SU-DHL-6 (cell line): Measurements from ENCODE around the gene ATP13A3.

Experiments
- H2AFZ ChIP-seq: fragments of 200-600 bp; sonication (generic); 2 replicates; pipeline ENCODE4 v1.6.1; 2014; ENCODE audit warnings: low read depth, mild to moderate bottlenecking, moderate library complexity, mixed read lengths, antibody characterized with exemption, low read length; ENCODE audit not compliant: severe bottlenecking
- H3F3A ChIP-seq: fragments of 200-600 bp; shearing (Covaris generic); 2 replicates; pipeline ENCODE4 v1.6.0; 2016; ENCODE audit warnings: antibody characterized with exemption, mild to moderate bottlenecking; ENCODE audit not compliant: insufficient read depth
- H3K27ac ChIP-seq: fragments of 200-600 bp; sonication (generic); 2 replicates; pipeline ENCODE4 v1.5.1; 2016; ENCODE audit warnings: low read depth, mild to moderate bottlenecking, low read length, moderate library complexity, mixed read lengths
- H3K27me3 ChIP-seq: fragments of 200-600 bp; sonication (generic), shearing (Covaris generic); 2 replicates; pipeline ENCODE4 v1.6.0; 2014; ENCODE audit warnings: mild to moderate bottlenecking, low read length
- H3K36me3 ChIP-seq: fragments of 200-600 bp; sonication (generic); 2 replicates; pipeline ENCODE4 v1.6.1; 2014; ENCODE audit warnings: mild to moderate bottlenecking, low read length, mixed read lengths
- H3K4me2 ChIP-seq: fragments of 300-600, 200-600 bp; shearing (Covaris generic), sonication (generic); 2 replicates; pipeline ENCODE4 v1.6.0; 2014; ENCODE audit warnings: low read length, low read depth, mild to moderate bottlenecking; ENCODE audit not compliant: poor library complexity, severe bottlenecking
- H3K4me3 ChIP-seq: fragments of 200-600 bp; sonication (generic); 2 replicates; pipeline ENCODE4 v1.5.1; 2014; ENCODE audit warnings: antibody characterized with exemption, low read length, mild to moderate bottlenecking, mixed read lengths; ENCODE audit not compliant: insufficient read depth, poor library complexity, severe bottlenecking
- H3K79me2 ChIP-seq: fragments of 200-600 bp; sonication (generic); 2 replicates; pipeline ENCODE4 v1.6.1; 2014; ENCODE audit warnings: mild to moderate bottlenecking, low read length, moderate library complexity; ENCODE audit not compliant: insufficient read depth
- H3K9ac ChIP-seq: fragments of 200-600 bp; sonication (generic); 2 replicates; pipeline ENCODE4 v1.7.0; 2014; ENCODE audit warnings: mild to moderate bottlenecking, low read length
- H3K9me2 ChIP-seq: fragments of 200-600 bp; sonication (generic); replicated peaks from 2 replicates; pipeline ENCODE4 v1.6.1; 2014; ENCODE audit warnings: low read length; ENCODE audit not compliant: insufficient read depth
- H3K9me3 ChIP-seq: fragments of 200-600 bp; sonication (generic); 2 replicates; pipeline ENCODE4 v1.6.1; 2014; ENCODE audit warnings: low read length, mixed read lengths; ENCODE audit not compliant: insufficient read depth
- H4K20me1 ChIP-seq: fragments of 200-600 bp; sonication (generic); 2 replicates; pipeline ENCODE4 v1.6.1; 2014; ENCODE audit warnings: low read depth, mild to moderate bottlenecking, antibody characterized with exemption, low read length, moderate library complexity, mixed read lengths
- CTCF ChIP-seq: fragments of 200-600 bp; sonication (generic); IDR thresholded peaks from one replicate; pipeline ENCODE4 v1.5.1; 2017; ENCODE audit warnings: antibody characterized with exemption, mild to moderate bottlenecking, low read length, moderate library complexity; ENCODE audit not compliant: insufficient read depth, poor library complexity, severe bottlenecking
- EZH2phosphoT487 ChIP-seq: fragments of 200-600 bp; sonication (generic), shearing (Covaris generic); conservative IDR thresholded peaks from 2 replicates; pipeline ENCODE4 v1.6.1; 2018; ENCODE audit warnings: mild to moderate bottlenecking, antibody characterized with exemption, low read length, moderate library complexity, mixed read lengths

The ATP13A3 gene

GRCh38 chr3:194364652-194365434 lies 122.0 kb downstream of the ATP13A3 start:
- no peaks in the 10 kb centered on the region for H4K20me1 ChIP-seq
- H3K27me3 ChIP-seq = no peaks in the 10 kb centered on the region
- TF ChIP-seq CTCF (no peak), EZH2phosphoT487 (no peak)
- no peaks in the 10 kb centered on the region for H3K9me3 ChIP-seq
- no peak overlapping the region for H2AFZ ChIP-seq
- H3K4me3 ChIP-seq = no peak overlapping the region
- H3K27ac ChIP-seq = no peak overlapping the region
- H3K79me2 ChIP-seq = no peaks in the 10 kb centered on the region
- H3K4me2 ChIP-seq = no peak overlapping the region
- H3K36me3 ChIP-seq = no peaks in the 10 kb centered on the region
- H3K9ac ChIP-seq = no peak overlapping the region
- H3K9me2 ChIP-seq = no peaks in the 10 kb centered on the region
- H3F3A ChIP-seq = no peaks in the 10 kb centered on the region

- no peak overlapping the region for H3K4me3 ChIP-seq
- H3K9ac ChIP-seq = no peak overlapping the region
- TF ChIP-seq EZH2phosphoT487 (no peak), CTCF (no peak)
- H3F3A ChIP-seq = no peaks in the 10 kb centered on the region
- H3K36me3 ChIP-seq = no peaks in the 10 kb centered on the region
- H4K20me1 ChIP-seq = no peaks in the 10 kb centered on the region
- no peak overlapping the region for H3K4me2 ChIP-seq
- no peaks in the 10 kb centered on the region for H3K79me2 ChIP-seq
- no peaks in the 10 kb centered on the region for H3K9me2 ChIP-seq
- no peaks in the 10 kb centered on the region for H3K27me3 ChIP-seq
- no peak overlapping the region for H2AFZ ChIP-seq
- H3K9me3 ChIP-seq = no peaks in the 10 kb centered on the region
- no peak overlapping the region for H3K27ac ChIP-seq
Measured at GRCh38 chr3:194364314-194364651, 122.5 kb downstream of the ATP13A3 start.

DNA sequence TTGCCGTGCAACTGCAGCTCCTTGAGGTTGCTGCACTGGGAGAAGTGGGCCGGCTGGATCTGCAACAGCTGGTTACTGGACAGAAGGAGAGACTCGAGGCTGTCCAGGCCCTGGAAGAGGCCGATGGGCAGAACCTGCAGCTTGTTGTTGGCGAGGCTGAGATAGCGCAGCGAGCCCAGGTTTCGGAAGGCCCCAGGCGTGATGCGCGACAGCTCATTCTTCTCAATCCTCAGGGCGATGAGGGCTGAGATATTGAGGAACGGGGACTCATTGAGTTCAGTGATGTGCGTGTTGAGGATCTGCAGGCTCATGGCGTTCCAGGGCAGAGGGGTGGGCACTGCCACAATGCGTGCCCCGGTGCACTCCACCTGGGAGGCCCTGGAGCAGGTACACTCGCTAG lies 126.2 kb downstream of the ATP13A3 start:
- no peaks in the 10 kb centered on the region for H3K36me3 ChIP-seq
- no peak overlapping the region for H3K9ac ChIP-seq
- no peaks in the 10 kb centered on the region for H3F3A ChIP-seq
- no peaks in the 10 kb centered on the region for H3K9me3 ChIP-seq
- no peak overlapping the region for H3K4me2 ChIP-seq
- no peaks in the 10 kb centered on the region for H3K9me2 ChIP-seq
- H4K20me1 ChIP-seq = no peaks in the 10 kb centered on the region
- H3K79me2 ChIP-seq = no peaks in the 10 kb centered on the region
- no peak overlapping the region for H3K27ac ChIP-seq
- H3K4me3 ChIP-seq = no peak overlapping the region
- no peak overlapping the region for H2AFZ ChIP-seq
- H3K27me3 ChIP-seq = no peaks in the 10 kb centered on the region
- TF ChIP-seq CTCF (no peak), EZH2phosphoT487 (no peak)
